DMS79 (cell line): ENCODE measurements around the gene POTEH.
"Not testable (repeated sequence)": the region's sequence is repeated elsewhere in the genome, so short reads cannot be mapped to it uniquely, and the experiment has no call there.

Experiments
- DNase-seq: peaks from one replicate; lab custom pipeline; 2025; lab: John Stamatoyannopoulos, UW

Gene POTEH

GRCh38 chr22:15738157-15738908 lies 48.5 kb downstream of the POTEH start:
- DNase-seq = not testable (repeated sequence)

- DNase-seq = not testable (repeated sequence)
These were observed 49.1 kb downstream of the POTEH start for GRCh38 chr22:15738909-15739391.

- not testable (repeated sequence) for DNase-seq
These were observed 58.0 kb downstream of the POTEH start for GRCh38 chr22:15747636-15748323.

- not testable (repeated sequence) for DNase-seq
These were observed 59.5 kb downstream of the POTEH start for GRCh38 chr22:15749181-15749970.

- DNase-seq = not testable (repeated sequence)
These were observed 69.7 kb downstream of the POTEH start for GRCh38 chr22:15759443-15760097.

GRCh38 chr22:15760388-15761150 lies 70.7 kb downstream of the POTEH start:
- not testable (repeated sequence) for DNase-seq

- not testable (repeated sequence) for DNase-seq
These were observed 71.4 kb downstream of the POTEH start for GRCh38 chr22:15761151-15761777.

- not testable (repeated sequence) for DNase-seq
These were observed 73.7 kb downstream of the POTEH start for GRCh38 chr22:15763559-15763958.
